ENCODE measurements around the gene GREM2. TPM values are rescaled to one million over a fixed set of nuclear protein-coding genes. Genes with fewer than 3 reads are reported as not detected.

Gene GREM2
- total and polyA plus RNA-seq, 10 of the 15 experiments (the other 5 are each of a cell fraction or from before 2014, with no cell fraction given): not detected

- ChIA-PET SMC1A (ENCODE audit: uncharacterized antibody, unreplicated experiment) (interaction anchor here (1.0 to 3.6 kb wide), 7 partner anchors 8 to 142 kb away, joined by 3 to 20 read pairs (median 6); no protein-coding TSS in a partner anchor), CTCF (interaction anchor here (0.9 to 3.0 kb wide), 3 partner anchors 9 to 133 kb away, joined by 3 to 10 read pairs (median 3); no protein-coding TSS in a partner anchor), POLR2A (interaction anchor here (1.0 to 1.5 kb wide), 3 partner anchors 9 to 108 kb away, joined by 3 read pairs; no protein-coding TSS in a partner anchor), RAD21 (ENCODE audit: unreplicated experiment) (interaction anchor here (1.4 to 3.7 kb wide), 3 partner anchors 9 to 143 kb away, joined by 3 to 16 read pairs (median 12); no protein-coding TSS in a partner anchor)
- Histone ChIP-seq H4K20me1 (ENCODE audit: control insufficient read depth, insufficient read depth) (no peaks in the 10 kb centered on the region), H3K9me3 (replicated peaks; ENCODE audit: control insufficient read depth, insufficient read depth, low read length) (no peaks in the 10 kb centered on the region), H3K79me2 (ENCODE audit: control insufficient read depth, insufficient read depth, low read length) (no peaks in the 10 kb centered on the region), H3K4me1 (ENCODE audit: control insufficient read depth, insufficient read depth, low read length) (no peaks in the 10 kb centered on the region), H3K27me3 (replicated peaks in 1 of 2; ENCODE audit: control insufficient read depth in 2 of 2, insufficient read depth in 2 of 2, low read length in 1 of 2) (no peaks in the 10 kb centered on the region), H3K4me3 (no peak overlapping the region), H3K4me2 (ENCODE audit: control insufficient read depth, insufficient read depth) (no peak overlapping the region), H3K27ac (ENCODE audit: control insufficient read depth, insufficient read depth) (no peak overlapping the region), H3K9ac (ENCODE audit: control insufficient read depth, insufficient read depth, low read length) (no peak overlapping the region), H2AFZ (ENCODE audit: control insufficient read depth, low read depth, low read length) (no peak overlapping the region), H3K36me3 (ENCODE audit: control insufficient read depth in 2 of 2, insufficient read depth in 2 of 2, low read length in 1 of 2) (no peaks in the 10 kb centered on the region)
- in situ Hi-C loops (cut with MboI): no loop called here
- FAIRE-seq (no peak), ATAC-seq (peak; percentile 48), DNase-seq (ENCODE audit: low read depth, low spot score) (no peak)
- BruUV-seq (replicated peaks): no TSS peak
- WGBS (ENCODE audit: insufficient coverage, insufficient replicate concordance, low lambda C conversion rate, missing lambda C conversion rate): 9% methylated on average over 2 of the region's 2 CpGs
- TF ChIP-seq TARDBP (IDR thresholded peaks at IDR 0.05; ENCODE audit: borderline replicate concordance) (no peak), HDAC2 (IDR thresholded peaks at IDR 0.05) (no peak), EP300 (IDR thresholded peaks at IDR 0.05; ENCODE audit: borderline replicate concordance in 1 of 2, control insufficient read depth in 1 of 2, low read depth in 2 of 2, low read length in 2 of 2) (no peak), ZNF384 (IDR thresholded peaks at IDR 0.05; ENCODE audit: borderline replicate concordance, low read depth, low read length) (no peak), SREBF2 (IDR thresholded peaks at IDR 0.05; ENCODE audit: low read length) (no peak), SUZ12 (IDR thresholded peaks at IDR 0.05; ENCODE audit: unreplicated experiment) (no peak), PKNOX1 (IDR thresholded peaks at IDR 0.05) (no peak), HDGF (IDR thresholded peaks at IDR 0.05) (no peak), SKIL (IDR thresholded peaks at IDR 0.05; ENCODE audit: low read depth, poor library complexity, severe bottlenecking) (no peak), CHD4 (IDR thresholded peaks at IDR 0.05) (no peak), ZBTB11 (CRISPR knock-in tag; IDR thresholded peaks at IDR 0.05) (no peak), CHD1 (IDR thresholded peaks at IDR 0.05; ENCODE audit: low read depth, low read length) (no peak)
- intact Hi-C loops (cut with micrococcal nuclease; ENCODE audit: unreplicated experiment): no loop called here
Observed at GRCh38 chr1:240464099-240464498, 147.9 kb downstream of the GREM2 start.

Measured in GM12878 (cell line).